B cell (primary cell): ENCODE results near the gene ZDHHC14. TPM values are rescaled to one million over a fixed set of nuclear protein-coding genes. Genes with fewer than 3 reads are reported as not detected.

Experiments used
- ATAC-seq: fragments of 200-7000 bp; cut with Tn5 transposase; one replicate; pipeline ENCODE4 v1.10.0; 2021; ENCODE audit warnings: low read depth, mild to moderate bottlenecking, moderate number of reproducible peaks, moderate library complexity
- CTCF ChIA-PET: fragments of 350-600 bp; sonication (Branson Sonifier 250); formaldehyde crosslinking; loops from one replicate; lab custom pipeline; 2021; ENCODE audit warnings: antibody characterized with exemption, inconsistent platforms; lab: Charles Lee
- POLR2A ChIA-PET: fragments of 350-600 bp; sonication (Branson Sonifier 250); formaldehyde crosslinking; loops from one replicate; lab custom pipeline; 2021; ENCODE audit warnings: antibody characterized with exemption; lab: Charles Lee
- DNase-seq: peaks from one replicate; pipeline ENCODE4 v3.0.0; 2013
- H2AFZ ChIP-seq: 2 replicates; pipeline ENCODE4 v1.6.1; 2012; ENCODE audit warnings: mild to moderate bottlenecking, low read depth, low read length; ENCODE audit not compliant: insufficient read depth, poor library complexity, severe bottlenecking
- H3K27ac ChIP-seq, 2 donors: 1 replicate in 1 of 2; 2 replicates in 1 of 2; pipeline ENCODE4 v1.5.1; 2012 to 2013; ENCODE audit warnings: low read length in 2 of 2, mild to moderate bottlenecking in 2 of 2, moderate library complexity in 1 of 2
- H3K27me3 ChIP-seq, 4 experiments: fragments of 200-600 bp in 1 of 4; sonication (generic) in 1 of 4; replicated peaks in 1 of 4; 1 replicate in 2 of 4; 2 replicates in 2 of 4; pipeline versions ENCODE4 v1.6.1 to v1.7.0; 2013 to 2016; ENCODE audit warnings: low read length in 3 of 4, mild to moderate bottlenecking in 2 of 4, mixed read lengths in 1 of 4, moderate library complexity in 1 of 4; ENCODE audit not compliant: insufficient read depth in 4 of 4, control insufficient read depth in 3 of 4; ENCODE audit errors: control extremely low read depth in 1 of 4
- H3K36me3 ChIP-seq, 2 experiments: replicated peaks in 1 of 2; 1 replicate in 1 of 2; 2 replicates in 1 of 2; pipeline versions ENCODE4 v1.6.1 to v1.7.1; 2013; ENCODE audit warnings: low read length in 1 of 2; ENCODE audit not compliant: insufficient read depth in 2 of 2, control insufficient read depth in 1 of 2; ENCODE audit errors: control extremely low read depth in 1 of 2, extremely low read depth in 1 of 2
- H3K4me1 ChIP-seq, 2 donors: fragments of 200-600 bp in 1 of 2; sonication (generic) in 1 of 2; 1 replicate in 1 of 2; 2 replicates in 1 of 2; pipeline versions ENCODE4 v1.5.1 to v1.6.1; 2013 to 2017; ENCODE audit warnings: low read length in 2 of 2; ENCODE audit not compliant: control insufficient read depth in 2 of 2, insufficient read depth in 2 of 2
- H3K4me2 ChIP-seq: replicated peaks from 2 replicates; pipeline ENCODE3; 2012; ENCODE audit warnings: mild to moderate bottlenecking, low read depth, low read length; ENCODE audit not compliant: poor library complexity, severe bottlenecking
- H3K4me3 ChIP-seq, 5 experiments: fragments of 200-600 bp in 1 of 5; sonication (generic) in 1 of 5; 1 replicate in 3 of 5; 2 replicates in 2 of 5; pipeline versions ENCODE4 v1.5.1 to v1.7.0; 2011 to 2016; ENCODE audit warnings: low read length in 4 of 5, mild to moderate bottlenecking in 4 of 5, low read depth in 2 of 5, control low read depth in 1 of 5, moderate library complexity in 1 of 5; ENCODE audit not compliant: insufficient read depth in 1 of 5; ENCODE audit errors: control extremely low read depth in 1 of 5, extremely low read depth in 1 of 5
- H3K79me2 ChIP-seq: fragments of 200-600 bp; sonication (generic); one replicate; pipeline ENCODE4 v1.6.0; 2016; ENCODE audit warnings: low read length; ENCODE audit not compliant: control insufficient read depth, insufficient read depth
- H3K9ac ChIP-seq: fragments of 200-600 bp; sonication (generic); 2 replicates; pipeline ENCODE4 v1.6.1; 2017; ENCODE audit warnings: mild to moderate bottlenecking, low read length, moderate library complexity
- H3K9me3 ChIP-seq, 3 donors: one replicate each; pipeline versions ENCODE4 v1.6.1 to v1.7.1; 2013; ENCODE audit warnings: low read length in 2 of 3; ENCODE audit not compliant: control insufficient read depth in 2 of 3, insufficient read depth in 1 of 3; ENCODE audit errors: control extremely low read depth in 1 of 3
- H4K20me1 ChIP-seq: 2 replicates; pipeline ENCODE4 v1.6.0; 2012; ENCODE audit warnings: mild to moderate bottlenecking, low read length; ENCODE audit not compliant: insufficient read depth, control insufficient read depth, poor library complexity, severe bottlenecking
- H3K27ac Mint-ChIP-seq: one replicate; pipeline ENCODE4 v1.8.0; 2021; ENCODE audit warnings: mixed read lengths
- H3K27me3 Mint-ChIP-seq: one replicate; pipeline ENCODE4 v1.8.0; 2021; ENCODE audit warnings: mixed read lengths
- H3K4me1 Mint-ChIP-seq: one replicate; pipeline ENCODE4 v1.8.0; 2021; ENCODE audit warnings: mixed read lengths
- H3K4me3 Mint-ChIP-seq: one replicate; pipeline ENCODE4 v1.8.0; 2021; ENCODE audit warnings: mixed read lengths
- H3K9me3 Mint-ChIP-seq: one replicate; pipeline ENCODE4 v1.8.0; 2022; ENCODE audit warnings: mixed read lengths; ENCODE audit not compliant: insufficient read depth
- EZH2 ChIP-seq: IDR thresholded peaks from 2 replicates; pipeline ENCODE4 v1.6.1; 2012; ENCODE audit warnings: borderline replicate concordance, low read depth, mild to moderate bottlenecking, moderate library complexity, low read length; ENCODE audit not compliant: insufficient read depth, poor library complexity, severe bottlenecking
- WGBS: methylation state at CpG from one replicate; pipeline ENCODE4 v1.1.5; 2013; ENCODE audit warnings: missing lambda C conversion rate; ENCODE audit not compliant: insufficient coverage; 5-methylcytosine and 5-hydroxymethylcytosine counted together
- intact Hi-C: fragments of 100-400 bp; cut with micrococcal nuclease; formaldehyde crosslinking; loops from one replicate; pipeline ENCODE4 v1.10.0; 2022
- polyA plus RNA-seq: library from polyadenylated mRNA; depleted of rRNA; stranded (reverse); fragments of >200 nt; gene quantifications from 2 replicates; pipeline ENCODE4 v1.2.3, GENCODE V29; 2012
- total RNA-seq, 2 donors: library from RNA; stranded (reverse); fragments of 120-200 nt in 1 of 2; gene quantifications; 1 replicate in 1 of 2; 2 replicates in 1 of 2; pipeline versions ENCODE4 v1.2.3 to v1.2.4, GENCODE V29; 2013 to 2022
- TF ChIP-seq, protein P1 (sequence below): fragments of 200-600 bp; IDR thresholded peaks from one replicate; pipeline ENCODE4 v1.8.0; 2022; ENCODE audit warnings: antibody characterized with exemption, mild to moderate bottlenecking

ZDHHC14 gene
- total and polyA plus RNA-seq, 2 donors (not counting 1 experiment from before 2014, with no cell fraction given), result 8.8 to 50.4 TPM

DNA sequence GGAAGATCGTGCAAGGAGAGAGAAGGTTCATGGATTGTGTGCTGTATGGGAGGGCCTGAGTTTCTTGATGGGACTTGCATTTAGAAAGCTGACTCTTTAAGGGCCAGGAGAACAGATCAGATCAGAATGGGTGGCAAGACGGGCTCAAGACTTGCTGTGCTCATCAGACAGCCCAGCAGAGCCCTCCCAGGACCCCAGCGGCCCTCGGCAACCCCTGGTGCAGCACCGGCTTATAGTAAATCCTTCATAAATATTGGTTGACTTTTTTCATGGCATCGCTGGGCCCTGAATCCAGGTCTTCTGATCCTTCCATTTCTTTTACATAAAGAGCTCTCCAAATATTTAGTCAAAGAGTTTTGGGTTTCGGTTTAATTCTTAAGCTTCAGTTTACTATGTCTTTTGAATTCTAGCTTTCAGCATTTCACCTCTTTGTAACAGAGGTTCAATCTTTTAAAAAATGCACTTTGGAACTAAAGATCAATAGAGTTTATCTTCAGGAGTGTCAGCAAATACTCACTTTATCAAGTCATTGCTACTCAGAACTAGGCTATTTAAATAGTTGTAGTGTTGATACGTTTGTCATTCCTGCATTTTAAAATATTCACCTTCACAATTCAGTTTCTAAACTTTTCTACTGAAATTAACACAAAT is 205.6 kb downstream of the ZDHHC14 start:
- Histone ChIP-seq H3K27ac (no peak overlapping the region), H3K36me3 (peaks cover 0 to 2% of the 10 kb centered on the region in 2 experiments), H3K27me3 (no peaks in the 10 kb centered on the region), H4K20me1 (no peaks in the 10 kb centered on the region), H3K9ac (no peak overlapping the region), H3K4me3 (no peak overlapping the region), H3K4me2 (no peak overlapping the region), H3K9me3 (peaks cover 0 to 31% (median 18%) of the 10 kb centered on the region in 3 donors), H3K4me1 (peaks cover 2 to 28% of the 10 kb centered on the region in 2 donors), H2AFZ (no peak overlapping the region), H3K79me2 (peaks cover 8% of the 10 kb centered on the region)
- TF ChIP-seq, protein P1, sequence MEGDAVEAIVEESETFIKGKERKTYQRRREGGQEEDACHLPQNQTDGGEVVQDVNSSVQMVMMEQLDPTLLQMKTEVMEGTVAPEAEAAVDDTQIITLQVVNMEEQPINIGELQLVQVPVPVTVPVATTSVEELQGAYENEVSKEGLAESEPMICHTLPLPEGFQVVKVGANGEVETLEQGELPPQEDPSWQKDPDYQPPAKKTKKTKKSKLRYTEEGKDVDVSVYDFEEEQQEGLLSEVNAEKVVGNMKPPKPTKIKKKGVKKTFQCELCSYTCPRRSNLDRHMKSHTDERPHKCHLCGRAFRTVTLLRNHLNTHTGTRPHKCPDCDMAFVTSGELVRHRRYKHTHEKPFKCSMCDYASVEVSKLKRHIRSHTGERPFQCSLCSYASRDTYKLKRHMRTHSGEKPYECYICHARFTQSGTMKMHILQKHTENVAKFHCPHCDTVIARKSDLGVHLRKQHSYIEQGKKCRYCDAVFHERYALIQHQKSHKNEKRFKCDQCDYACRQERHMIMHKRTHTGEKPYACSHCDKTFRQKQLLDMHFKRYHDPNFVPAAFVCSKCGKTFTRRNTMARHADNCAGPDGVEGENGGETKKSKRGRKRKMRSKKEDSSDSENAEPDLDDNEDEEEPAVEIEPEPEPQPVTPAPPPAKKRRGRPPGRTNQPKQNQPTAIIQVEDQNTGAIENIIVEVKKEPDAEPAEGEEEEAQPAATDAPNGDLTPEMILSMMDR, result no peak
- no peak for TF ChIP-seq EZH2
- intact Hi-C loops, result no loop called here
- H3K9me3 Mint-ChIP-seq, result peaks cover 14% of the 10 kb centered on the region
- H3K27me3 Mint-ChIP-seq, result no peaks in the 10 kb centered on the region
- ChIA-PET POLR2A (interaction anchor here (0.5 kb wide), 1 partner anchor 15 kb away, joined by 4 read pairs; no protein-coding TSS in a partner anchor), CTCF (interaction anchor here (0.8 to 1.6 kb wide), 2 partner anchors 14 to 21 kb away, joined by 3 to 4 read pairs; no protein-coding TSS in a partner anchor)
- no peak overlapping the region for H3K4me3 Mint-ChIP-seq
- 90% methylated on average over 4 of the region's 8 CpGs for WGBS
- DNase-seq (no peak), ATAC-seq (no peak)
- no peak overlapping the region for H3K27ac Mint-ChIP-seq
- peaks cover 37% of the 10 kb centered on the region for H3K4me1 Mint-ChIP-seq
